KMS-11 (cell line): ENCODE data around the gene PYDC1.

Experiments
- H2AFZ ChIP-seq: fragments of 200-600 bp; sonication (generic); 2 replicates; pipeline ENCODE4 v1.6.1; 2016; ENCODE audit warnings: antibody characterized with exemption, mixed run types, low read depth
- H3K27ac ChIP-seq: fragments of 200-600 bp; sonication (generic); 2 replicates; pipeline ENCODE4 v1.6.1; 2016; ENCODE audit warnings: mild to moderate bottlenecking, mixed run types
- H3K27me3 ChIP-seq: fragments of 200-600 bp; sonication (generic); 2 replicates; pipeline ENCODE4 v1.6.1; 2017; ENCODE audit warnings: mild to moderate bottlenecking, low read depth, mixed run types, moderate library complexity; ENCODE audit not compliant: insufficient read depth
- H3K36me3 ChIP-seq: fragments of 200-600 bp; sonication (generic); 2 replicates; pipeline ENCODE4 v1.6.1; 2017; ENCODE audit warnings: mild to moderate bottlenecking, mixed run types; ENCODE audit not compliant: insufficient read depth
- H3K4me1 ChIP-seq: fragments of 200-600 bp; sonication (generic); 2 replicates; pipeline ENCODE4 v1.6.1; 2016; ENCODE audit warnings: mild to moderate bottlenecking, low read depth, mixed run types; ENCODE audit not compliant: poor library complexity, severe bottlenecking
- H3K4me2 ChIP-seq: fragments of 200-600 bp; sonication (generic); 2 replicates; pipeline ENCODE4 v1.7.0; 2016; ENCODE audit warnings: mild to moderate bottlenecking, mixed run types
- H3K4me3 ChIP-seq: fragments of 200-600 bp; sonication (generic); IDR thresholded peaks from 2 replicates; pipeline ENCODE4 v1.6.1; 2017; ENCODE audit warnings: low read depth, low read length, mixed read lengths; ENCODE audit not compliant: insufficient read depth
- H3K79me2 ChIP-seq: fragments of 200-600 bp; sonication (generic); 2 replicates; pipeline ENCODE4 v1.6.1; 2016; ENCODE audit warnings: low read depth, mixed run types; ENCODE audit not compliant: insufficient read depth
- H3K9ac ChIP-seq: fragments of 200-600 bp; sonication (generic); 2 replicates; pipeline ENCODE4 v1.6.1; 2016; ENCODE audit warnings: mild to moderate bottlenecking, mixed run types
- H4K20me1 ChIP-seq: fragments of 200-600 bp; sonication (generic); 2 replicates; pipeline ENCODE4 v1.6.1; 2016; ENCODE audit warnings: mild to moderate bottlenecking, mixed run types; ENCODE audit not compliant: insufficient read depth
- TF ChIP-seq, protein P1 (sequence below): fragments of 200-600 bp; sonication (generic); conservative IDR thresholded peaks from 2 replicates; pipeline ENCODE4 v1.6.1; 2017; ENCODE audit warnings: low read depth, mild to moderate bottlenecking, antibody characterized with exemption, low read length, moderate library complexity, mixed read lengths

Gene PYDC1

DNA sequence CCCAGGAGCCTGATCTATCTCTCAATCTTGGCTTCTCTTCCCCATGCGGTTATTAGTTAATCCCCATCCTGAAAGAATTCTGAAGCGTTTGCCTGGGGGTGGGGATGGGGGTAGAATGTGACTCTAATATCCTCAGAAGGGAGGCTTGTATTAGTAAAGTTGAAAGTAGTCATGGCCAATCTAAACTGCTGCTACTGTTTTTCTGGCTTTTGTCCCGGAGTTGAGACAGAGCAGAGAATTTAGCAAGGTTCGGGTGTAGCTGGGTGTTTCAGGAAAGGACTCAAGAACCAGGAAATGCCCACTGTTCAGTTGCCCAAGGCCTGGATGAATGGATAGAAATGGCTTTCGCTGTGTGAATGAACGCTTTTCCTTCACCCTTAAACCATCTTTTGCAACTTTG, 25.3 kb upstream of the PYDC1 start:
- Histone ChIP-seq H2AFZ (no peak overlapping the region), H3K79me2 (no peaks in the 10 kb centered on the region), H3K9ac (no peak overlapping the region), H4K20me1 (no peaks in the 10 kb centered on the region), H3K4me3 (no peak overlapping the region), H3K36me3 (no peaks in the 10 kb centered on the region), H3K27me3 (no peaks in the 10 kb centered on the region), H3K27ac (no peak overlapping the region), H3K4me2 (no peak overlapping the region), H3K4me1 (no peaks in the 10 kb centered on the region)
- TF ChIP-seq, protein P1, sequence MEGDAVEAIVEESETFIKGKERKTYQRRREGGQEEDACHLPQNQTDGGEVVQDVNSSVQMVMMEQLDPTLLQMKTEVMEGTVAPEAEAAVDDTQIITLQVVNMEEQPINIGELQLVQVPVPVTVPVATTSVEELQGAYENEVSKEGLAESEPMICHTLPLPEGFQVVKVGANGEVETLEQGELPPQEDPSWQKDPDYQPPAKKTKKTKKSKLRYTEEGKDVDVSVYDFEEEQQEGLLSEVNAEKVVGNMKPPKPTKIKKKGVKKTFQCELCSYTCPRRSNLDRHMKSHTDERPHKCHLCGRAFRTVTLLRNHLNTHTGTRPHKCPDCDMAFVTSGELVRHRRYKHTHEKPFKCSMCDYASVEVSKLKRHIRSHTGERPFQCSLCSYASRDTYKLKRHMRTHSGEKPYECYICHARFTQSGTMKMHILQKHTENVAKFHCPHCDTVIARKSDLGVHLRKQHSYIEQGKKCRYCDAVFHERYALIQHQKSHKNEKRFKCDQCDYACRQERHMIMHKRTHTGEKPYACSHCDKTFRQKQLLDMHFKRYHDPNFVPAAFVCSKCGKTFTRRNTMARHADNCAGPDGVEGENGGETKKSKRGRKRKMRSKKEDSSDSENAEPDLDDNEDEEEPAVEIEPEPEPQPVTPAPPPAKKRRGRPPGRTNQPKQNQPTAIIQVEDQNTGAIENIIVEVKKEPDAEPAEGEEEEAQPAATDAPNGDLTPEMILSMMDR, result no peak

DNA sequence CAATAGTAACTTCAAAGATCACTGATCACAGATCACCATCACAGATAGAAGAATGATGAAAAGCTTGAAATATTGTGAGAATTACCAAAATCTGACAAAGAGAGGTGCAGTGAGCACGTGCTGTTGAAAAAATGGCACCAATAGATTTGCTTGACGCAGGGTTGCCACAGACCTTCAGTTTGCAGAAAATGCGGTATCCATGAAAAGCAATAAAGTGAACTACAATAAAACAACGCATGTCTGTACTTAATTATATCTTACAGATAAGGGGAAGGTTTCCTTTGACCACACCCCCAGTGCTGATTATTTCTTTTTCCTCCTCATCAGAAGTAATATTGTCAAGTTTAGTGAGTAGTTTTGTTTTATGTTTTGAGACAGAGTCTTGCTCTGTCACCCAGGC, 21.1 kb upstream of the PYDC1 start:
- Histone ChIP-seq H3K36me3 (no peaks in the 10 kb centered on the region), H4K20me1 (no peaks in the 10 kb centered on the region), H3K79me2 (no peaks in the 10 kb centered on the region), H3K4me1 (no peaks in the 10 kb centered on the region), H3K9ac (no peak overlapping the region), H3K27ac (no peak overlapping the region), H3K4me3 (no peak overlapping the region), H2AFZ (no peak overlapping the region), H3K4me2 (no peak overlapping the region), H3K27me3 (no peaks in the 10 kb centered on the region)
- TF ChIP-seq, protein P1, result no peak

DNA sequence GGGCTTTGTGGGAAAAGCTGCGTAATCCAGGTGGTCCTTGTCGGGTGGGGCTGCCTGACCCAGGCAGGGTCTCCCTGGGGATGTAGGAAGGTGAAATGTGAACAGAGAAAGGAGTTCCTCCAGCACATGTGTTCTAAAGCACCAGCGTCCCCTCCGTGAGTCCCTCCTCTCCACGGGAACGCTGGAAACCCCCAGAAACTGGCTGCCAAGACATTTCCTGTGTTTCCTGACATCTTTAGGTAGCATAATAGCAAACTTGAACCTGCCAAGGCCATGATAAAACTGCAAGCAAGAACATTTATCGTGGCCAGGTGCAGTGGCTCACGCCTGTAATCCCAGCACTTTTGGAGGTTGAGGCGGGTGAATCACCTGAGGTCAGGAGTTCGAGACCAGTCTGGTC, 12.6 kb upstream of the PYDC1 start:
- Histone ChIP-seq H3K4me1 (no peaks in the 10 kb centered on the region), H3K9ac (no peak overlapping the region), H3K27ac (no peak overlapping the region)

DNA sequence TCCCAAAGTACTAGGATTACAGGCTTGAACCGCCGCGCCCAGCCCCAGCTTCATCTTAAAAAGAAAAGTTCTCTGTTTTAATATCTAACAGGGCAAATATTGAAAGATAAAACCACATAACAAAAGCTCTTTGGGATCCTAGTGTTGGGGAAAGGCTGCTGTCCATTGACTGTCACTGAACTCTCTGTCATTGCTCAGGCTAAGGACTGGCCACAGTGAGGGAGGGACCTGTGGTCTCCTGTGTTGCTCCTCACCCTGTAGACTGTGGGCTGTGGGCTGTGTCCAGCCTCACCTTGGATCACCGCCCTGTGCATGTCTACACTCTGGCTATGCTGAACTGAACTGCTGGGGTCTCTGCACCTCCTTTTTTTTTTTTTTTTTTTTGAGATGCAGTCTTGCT, 11.3 kb upstream of the PYDC1 start:
- Histone ChIP-seq H2AFZ (no peak overlapping the region), H3K27me3 (no peaks in the 10 kb centered on the region), H3K4me2 (no peak overlapping the region), H4K20me1 (no peaks in the 10 kb centered on the region), H3K4me3 (no peak overlapping the region), H3K36me3 (no peaks in the 10 kb centered on the region), H3K27ac (no peak overlapping the region), H3K4me1 (no peaks in the 10 kb centered on the region), H3K9ac (no peak overlapping the region), H3K79me2 (no peaks in the 10 kb centered on the region)
- TF ChIP-seq, protein P1, result no peak

More for the DNA sequence above, 12.6 kb upstream of the PYDC1 start:
- Histone ChIP-seq H3K4me3 (no peak overlapping the region), H3K27me3 (no peaks in the 10 kb centered on the region), H4K20me1 (no peaks in the 10 kb centered on the region), H3K79me2 (no peaks in the 10 kb centered on the region), H3K4me2 (no peak overlapping the region), H2AFZ (no peak overlapping the region), H3K36me3 (no peaks in the 10 kb centered on the region)
- TF ChIP-seq, protein P1, result no peak

DNA sequence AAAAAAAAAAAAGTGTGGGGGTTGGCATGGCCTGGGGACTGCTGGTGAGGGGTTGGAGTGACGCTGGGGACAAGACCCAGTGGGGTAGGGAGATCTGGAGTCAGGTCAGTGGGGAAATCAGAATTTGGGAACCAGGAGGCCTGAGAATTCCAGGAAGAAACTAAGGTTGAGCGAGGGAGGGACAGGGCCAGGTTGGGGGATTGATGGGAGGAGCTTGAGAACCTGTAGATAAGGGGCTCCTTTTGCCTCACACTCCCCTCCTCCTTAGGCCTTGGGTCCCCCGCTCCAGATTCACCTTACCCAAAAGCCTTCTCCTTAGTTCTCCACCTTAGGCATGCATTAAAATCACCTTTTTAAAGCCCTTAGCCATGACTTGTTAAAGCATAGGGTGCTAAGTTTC, 8.3 kb upstream of the PYDC1 start:
- H3K79me2 ChIP-seq, result no peaks in the 10 kb centered on the region
- no peak overlapping the region for H3K9ac ChIP-seq
- H3K27me3 ChIP-seq, result no peaks in the 10 kb centered on the region
- TF ChIP-seq, protein P1, result no peak
- no peaks in the 10 kb centered on the region for H3K36me3 ChIP-seq
- no peak overlapping the region for H3K4me2 ChIP-seq
- no peak overlapping the region for H2AFZ ChIP-seq
- no peak overlapping the region for H3K27ac ChIP-seq
- H4K20me1 ChIP-seq, result no peaks in the 10 kb centered on the region
- H3K4me3 ChIP-seq, result no peak overlapping the region
- H3K4me1 ChIP-seq, result no peaks in the 10 kb centered on the region
